Endothelial cell (in vitro differentiated cells): Measurements from ENCODE around the gene HOXD4. TPM values are rescaled to one million over a fixed set of nuclear protein-coding genes. Genes with fewer than 3 reads are reported as not detected.

Source experiments
- DNase-seq: peaks from one replicate; pipeline ENCODE4 v3.0.0; 2021; ENCODE audit warnings: low spot score
- H3K27ac Mint-ChIP-seq: one replicate; pipeline ENCODE4 v1.8.0; 2021; ENCODE audit warnings: mixed read lengths, inconsistent platforms; ENCODE audit not compliant: unreplicated experiment
- H3K27me3 Mint-ChIP-seq: one replicate; pipeline ENCODE4 v1.8.0; 2021; ENCODE audit warnings: mild to moderate bottlenecking, moderate library complexity, mixed read lengths, inconsistent platforms; ENCODE audit not compliant: unreplicated experiment
- H3K36me3 Mint-ChIP-seq: one replicate; pipeline ENCODE4 v1.8.0; 2021; ENCODE audit warnings: mild to moderate bottlenecking, low read depth, mixed read lengths, inconsistent platforms; ENCODE audit not compliant: unreplicated experiment
- H3K4me1 Mint-ChIP-seq: one replicate; pipeline ENCODE4 v1.8.0; 2021; ENCODE audit warnings: mild to moderate bottlenecking, mixed read lengths, inconsistent platforms; ENCODE audit not compliant: unreplicated experiment
- H3K4me3 Mint-ChIP-seq: one replicate; pipeline ENCODE4 v1.8.0; 2021; ENCODE audit warnings: mild to moderate bottlenecking, mixed read lengths, inconsistent platforms; ENCODE audit not compliant: unreplicated experiment
- H3K9me3 Mint-ChIP-seq: one replicate; pipeline ENCODE4 v1.8.0; 2021; ENCODE audit warnings: mixed read lengths, inconsistent platforms; ENCODE audit not compliant: unreplicated experiment
- CTCF ChIP-seq: fragments of 200-600 bp; sonication (generic); IDR thresholded peaks from one replicate; pipeline ENCODE4 v1.5.0; 2021; ENCODE audit warnings: antibody characterized with exemption; ENCODE audit not compliant: unreplicated experiment
- total RNA-seq: library from RNA; stranded (reverse); fragmentation: NEBNext Ultra II Directional; extraction: Animal tissue kit (Norgen Biotek cat#: 25700); gene quantifications from one replicate; pipeline ENCODE4 v1.2.1, GENCODE V29; 2021; ENCODE audit not compliant: unreplicated experiment

The HOXD4 gene
- total RNA-seq, 1 donor from 2014 or later = 3.5 TPM

- TF ChIP-seq CTCF = no peak
- H3K27me3 Mint-ChIP-seq = peaks cover 46% of the 10 kb centered on the region
- no peaks in the 10 kb centered on the region for H3K9me3 Mint-ChIP-seq
- H3K27ac Mint-ChIP-seq = no peak overlapping the region
- DNase-seq = no peak
- no peaks in the 10 kb centered on the region for H3K36me3 Mint-ChIP-seq
- peaks cover 16% of the 10 kb centered on the region for H3K4me1 Mint-ChIP-seq
- H3K4me3 Mint-ChIP-seq = no peak overlapping the region
These were observed 37.0 kb upstream of the HOXD4 start for GRCh38 chr2:176114120-176114929.

- Mint-ChIP-seq H3K4me1 (peaks cover 13% of the 10 kb centered on the region), H3K27ac (no peak overlapping the region), H3K4me3 (no peak overlapping the region), H3K27me3 (peaks cover 44% of the 10 kb centered on the region), H3K9me3 (no peaks in the 10 kb centered on the region), H3K36me3 (no peaks in the 10 kb centered on the region)
- no peak for DNase-seq
- TF ChIP-seq CTCF = no peak
These were observed 36.3 kb upstream of the HOXD4 start for GRCh38 chr2:176114930-176115625.

GRCh38 chr2:176115883-176116813 is 35.2 kb upstream of the HOXD4 start, which contains the start of gene HOXD10:
Gene HOXD10 (plus strand): TSS chr2:176116778. CDS start chr2:176116834, 56 bp downstream.
- no peaks in the 10 kb centered on the region for H3K36me3 Mint-ChIP-seq

GRCh38 chr2:176117162-176117822 is 34.1 kb upstream of the HOXD4 start:
- peak overlapping the region; percentile 18 for H3K27ac Mint-ChIP-seq
- H3K27me3 Mint-ChIP-seq = peaks cover 52% of the 10 kb centered on the region
- no peaks in the 10 kb centered on the region for H3K9me3 Mint-ChIP-seq
- no peak overlapping the region for H3K4me3 Mint-ChIP-seq
- TF ChIP-seq CTCF = no peak
- no peaks in the 10 kb centered on the region for H3K36me3 Mint-ChIP-seq
- H3K4me1 Mint-ChIP-seq = peaks cover 13% of the 10 kb centered on the region
- DNase-seq = no peak

More at GRCh38 chr2:176115883-176116813, 35.2 kb upstream of the HOXD4 start, which contains the start of gene HOXD10:
- Mint-ChIP-seq H3K27me3 (peaks cover 52% of the 10 kb centered on the region), H3K4me3 (no peak within 1 kb of the TSS), H3K4me1 (peaks cover 13% of the 10 kb centered on the region), H3K9me3 (no peaks in the 10 kb centered on the region), H3K27ac (peak within 1 kb of the TSS; percentile 18)
- TF ChIP-seq CTCF = peak; percentile 24
- DNase-seq = peak; percentile 72
